Mucosa of rectum (tissue), 2 donors: ENCODE data around the gene CCDC154.
"Not testable (repeated sequence)": the region's sequence is repeated elsewhere in the genome, so short reads cannot be mapped to it uniquely, and the experiment has no call there.

Experiments
- H3K27ac ChIP-seq, 2 donors: one replicate each; pipeline ENCODE4 v1.7.0; 2013; ENCODE audit warnings: inconsistent platforms in 2 of 2, low read depth in 2 of 2, low read length in 2 of 2
- H3K27me3 ChIP-seq, 2 donors: one replicate each; pipeline ENCODE4 v1.7.0; 2013; ENCODE audit warnings: low read length in 2 of 2; ENCODE audit not compliant: control insufficient read depth in 2 of 2, insufficient read depth in 2 of 2
- H3K36me3 ChIP-seq, 2 donors: one replicate each; pipeline ENCODE4 v1.7.0; 2013; ENCODE audit warnings: low read length in 2 of 2; ENCODE audit not compliant: control insufficient read depth in 2 of 2, insufficient read depth in 2 of 2
- H3K4me1 ChIP-seq, 2 donors: one replicate each; pipeline ENCODE4 v1.7.0; 2013; ENCODE audit warnings: low read length in 2 of 2, mild to moderate bottlenecking in 1 of 2; ENCODE audit not compliant: control insufficient read depth in 2 of 2, insufficient read depth in 2 of 2
- H3K4me3 ChIP-seq, 2 donors: one replicate each; pipeline ENCODE4 v1.7.0; 2013; ENCODE audit warnings: low read length in 2 of 2
- H3K9ac ChIP-seq, 2 donors: one replicate each; pipeline ENCODE4 v1.7.0; 2013; ENCODE audit warnings: low read length in 2 of 2, low read depth in 1 of 2, mild to moderate bottlenecking in 1 of 2
- H3K9me3 ChIP-seq, 2 donors: one replicate each; pipeline ENCODE4 v1.7.0; 2013; ENCODE audit warnings: low read length in 2 of 2; ENCODE audit not compliant: control insufficient read depth in 2 of 2
- donor health status: healthy.
- donor health status: Normal muscosa, but diverticular disease.

CCDC154 gene

DNA sequence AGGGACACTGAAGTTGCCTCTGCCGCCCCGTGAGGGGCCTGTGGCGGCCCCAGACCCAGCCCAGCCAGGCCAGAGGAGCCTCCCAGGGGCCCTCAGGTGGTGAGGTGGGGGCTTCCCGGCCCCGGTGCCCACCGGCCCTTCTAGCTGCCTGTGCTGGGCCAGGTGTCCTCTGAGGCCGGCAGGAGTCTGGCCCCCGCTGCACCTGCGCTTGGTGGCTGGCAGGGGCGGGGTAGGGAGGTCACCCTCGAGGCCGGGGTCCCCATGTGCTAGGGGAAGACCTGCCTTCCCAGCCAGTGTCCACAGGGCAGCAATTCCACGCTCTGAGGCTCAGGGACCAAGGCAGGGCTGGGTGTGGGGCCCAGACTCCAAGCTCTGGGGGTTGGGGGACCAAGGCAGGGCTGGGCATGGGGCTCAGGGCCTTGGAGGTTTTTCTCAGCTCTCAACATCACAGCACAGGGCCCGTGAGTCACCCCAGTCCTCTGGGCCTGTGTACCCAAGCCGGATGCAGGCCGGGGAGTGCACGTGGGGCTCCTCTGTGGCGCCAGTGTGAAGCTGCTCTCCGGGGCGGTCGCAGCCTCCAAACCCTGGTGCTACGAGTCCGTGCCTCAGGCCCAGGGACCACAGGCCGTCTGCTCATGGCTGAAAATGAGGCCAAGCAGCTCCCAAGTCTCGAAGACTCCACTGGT lies 1.3 kb upstream of the CCDC154 start:
- Histone ChIP-seq H3K9me3 (no peaks in the 10 kb centered on the region), H3K4me1 (no peaks in the 10 kb centered on the region), H3K27me3 (no peaks in the 10 kb centered on the region), H3K9ac (no peak overlapping the region), H3K36me3 (peaks cover 12 to 14% of the 10 kb centered on the region in 2 donors), H3K4me3 (no peak overlapping the region), H3K27ac (no peak overlapping the region)

DNA sequence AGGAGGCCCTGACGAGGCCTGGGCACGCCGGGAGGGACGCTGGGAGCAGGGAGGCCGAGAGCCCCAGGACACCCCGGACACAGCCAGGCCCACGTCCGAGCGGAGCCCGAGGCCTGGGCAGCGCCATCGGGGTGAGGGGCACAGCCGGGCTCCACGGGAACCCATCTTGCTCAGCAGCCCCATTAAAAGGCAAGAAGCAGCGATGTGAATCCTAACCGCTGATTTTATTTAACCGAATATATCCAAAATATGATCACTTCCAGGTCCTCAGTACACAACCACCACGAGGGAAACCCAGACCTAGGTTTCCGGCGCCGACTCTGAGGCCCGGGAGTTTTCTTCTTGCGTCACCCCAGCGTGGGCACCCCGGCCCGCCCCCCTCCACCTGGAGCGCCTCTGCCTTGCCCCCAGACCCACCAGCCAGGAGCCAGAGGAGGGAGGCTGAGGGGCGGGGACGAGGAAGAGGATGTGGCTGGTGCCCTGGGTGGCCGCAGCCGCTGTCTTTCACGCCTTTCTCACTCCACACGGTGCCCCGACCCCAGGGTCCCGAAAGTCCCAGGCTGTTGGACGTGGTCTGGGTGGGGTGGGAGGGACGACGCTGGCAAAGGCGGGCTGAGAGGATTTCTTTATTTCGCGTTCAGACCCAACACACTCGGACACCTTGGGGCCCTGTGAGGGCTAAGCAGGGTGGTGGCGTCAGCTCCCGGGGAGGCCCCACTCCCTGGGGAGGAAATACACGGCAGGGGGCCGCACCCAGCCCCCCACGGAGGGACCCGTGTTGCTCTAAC lies 568 bp upstream of the CCDC154 start:
- no peak overlapping the region for H3K27ac ChIP-seq
- H3K9ac ChIP-seq: no peak overlapping the region
- no peaks in the 10 kb centered on the region for H3K9me3 ChIP-seq
- H3K4me1 ChIP-seq: no peaks in the 10 kb centered on the region
- no peak overlapping the region for H3K4me3 ChIP-seq
- peaks cover 10 to 14% of the 10 kb centered on the region in 2 donors for H3K36me3 ChIP-seq
- no peaks in the 10 kb centered on the region for H3K27me3 ChIP-seq

DNA sequence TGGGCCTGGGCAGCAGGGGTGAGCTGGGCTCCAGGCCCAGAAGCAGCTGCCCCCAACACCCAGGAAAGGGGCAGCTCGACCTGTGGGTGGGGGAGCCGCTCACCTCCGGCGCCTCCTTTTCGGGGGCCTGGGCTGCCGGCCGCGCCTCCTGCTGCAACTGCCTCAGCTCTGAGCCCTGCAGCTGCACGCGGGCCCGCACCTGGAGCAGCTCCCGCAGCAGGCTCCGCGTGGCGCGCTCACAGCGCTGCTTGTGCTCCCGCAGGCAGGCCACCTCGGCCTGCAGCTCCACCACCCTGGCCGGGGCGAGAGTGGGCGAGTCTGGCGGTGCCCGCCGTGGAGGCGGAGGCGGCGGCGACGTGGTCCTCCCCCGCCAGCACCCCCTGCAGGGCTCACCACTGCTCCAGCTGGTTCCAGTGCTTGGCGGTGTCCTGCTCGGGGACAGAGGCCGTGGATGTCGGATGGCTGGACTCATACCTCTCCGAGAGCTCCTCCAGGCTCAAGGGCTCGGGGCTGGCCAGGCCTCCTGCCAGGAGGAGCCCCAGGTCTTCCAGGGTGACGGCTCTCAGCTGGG lies 868 bp downstream of the CCDC154 start:
- Histone ChIP-seq H3K27me3 (no peaks in the 10 kb centered on the region), H3K4me1 (no peaks in the 10 kb centered on the region)

DNA sequence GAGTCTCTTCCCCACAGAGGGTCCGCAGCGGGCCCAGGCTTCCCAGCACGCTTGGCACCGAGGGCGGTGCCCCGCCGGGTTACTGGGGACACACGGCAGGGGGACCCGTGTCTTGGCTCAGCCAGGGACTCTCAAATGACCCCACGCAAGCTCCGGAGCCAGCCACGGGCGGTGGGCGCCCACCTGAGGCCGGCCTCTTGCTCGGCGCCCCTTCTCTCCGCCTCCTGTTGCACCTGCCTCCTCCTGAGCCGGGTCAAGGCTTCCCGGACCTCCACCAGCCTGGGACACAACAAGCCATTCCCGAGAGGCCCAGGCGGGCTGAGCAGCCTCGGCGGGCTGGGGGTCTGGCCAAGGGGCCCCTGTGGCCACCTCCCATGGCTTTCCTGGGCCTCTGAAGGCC lies 1.7 kb downstream of the CCDC154 start:
- Histone ChIP-seq H3K4me1 (no peaks in the 10 kb centered on the region), H3K9ac (no peak overlapping the region), H3K9me3 (no peaks in the 10 kb centered on the region), H3K36me3 (peaks cover under 1 to 4% of the 10 kb centered on the region in 2 donors), H3K27me3 (no peaks in the 10 kb centered on the region), H3K27ac (no peak overlapping the region), H3K4me3 (no peak overlapping the region)

More for the DNA sequence above, 868 bp downstream of the CCDC154 start:
- H3K9me3 ChIP-seq: no peaks in the 10 kb centered on the region
- peaks cover 9 to 10% of the 10 kb centered on the region in 2 donors for H3K36me3 ChIP-seq
- H3K4me3 ChIP-seq: no peak overlapping the region
- no peak overlapping the region for H3K27ac ChIP-seq
- no peak overlapping the region for H3K9ac ChIP-seq

DNA sequence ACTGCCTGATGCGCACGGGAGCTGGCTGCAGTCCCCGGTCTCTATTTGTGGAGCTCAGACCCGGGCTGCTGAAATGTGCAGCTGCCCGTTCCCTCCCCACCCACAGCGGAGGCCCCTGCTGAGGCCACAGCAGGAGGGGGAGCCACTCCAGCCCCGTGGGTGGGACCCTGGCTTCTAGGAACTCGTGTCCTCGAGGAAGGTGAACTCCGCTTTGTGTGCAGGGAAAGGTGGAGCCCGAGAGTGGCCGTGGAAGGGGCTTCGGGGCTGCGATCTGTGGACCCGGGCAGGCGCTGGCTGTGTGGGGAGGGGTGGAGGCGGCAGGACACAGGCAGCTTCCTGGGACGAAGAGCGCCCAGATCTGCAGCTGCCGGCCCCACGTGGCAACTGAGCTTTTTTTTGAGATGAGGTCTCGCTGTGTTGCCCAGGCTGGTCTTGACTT lies 2.9 kb downstream of the CCDC154 start:
- Histone ChIP-seq H3K9me3 (no peaks in the 10 kb centered on the region), H3K4me1 (no peaks in the 10 kb centered on the region), H3K27me3 (no peaks in the 10 kb centered on the region), H3K36me3 (peaks cover 0 to 3% of the 10 kb centered on the region in 2 donors), H3K4me3 (no peak overlapping the region), H3K9ac (no peak overlapping the region), H3K27ac (no peak overlapping the region)

DNA sequence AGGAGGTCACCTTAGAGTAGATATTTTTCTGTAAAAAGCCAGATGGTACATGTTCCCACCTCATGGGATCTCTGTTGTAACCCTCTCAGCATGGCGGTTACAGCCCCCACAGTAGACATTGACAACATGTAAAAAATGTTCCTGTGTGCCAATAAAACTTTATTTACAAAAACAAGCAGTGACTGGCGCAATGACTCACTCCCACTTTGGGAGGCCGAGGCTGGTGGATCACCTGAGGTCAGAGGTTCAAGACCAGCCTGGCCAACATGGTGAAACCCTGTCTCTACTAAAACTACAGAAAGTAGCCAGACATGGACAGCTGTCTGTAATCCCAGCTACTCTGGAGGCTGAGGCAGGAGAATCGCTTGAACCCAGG lies 4.7 kb downstream of the CCDC154 start:
- not testable (repeated sequence) for H3K27ac ChIP-seq, H3K36me3 ChIP-seq, H3K4me3 ChIP-seq, H3K9me3 ChIP-seq, H3K4me1 ChIP-seq, H3K9ac ChIP-seq, H3K27me3 ChIP-seq

DNA sequence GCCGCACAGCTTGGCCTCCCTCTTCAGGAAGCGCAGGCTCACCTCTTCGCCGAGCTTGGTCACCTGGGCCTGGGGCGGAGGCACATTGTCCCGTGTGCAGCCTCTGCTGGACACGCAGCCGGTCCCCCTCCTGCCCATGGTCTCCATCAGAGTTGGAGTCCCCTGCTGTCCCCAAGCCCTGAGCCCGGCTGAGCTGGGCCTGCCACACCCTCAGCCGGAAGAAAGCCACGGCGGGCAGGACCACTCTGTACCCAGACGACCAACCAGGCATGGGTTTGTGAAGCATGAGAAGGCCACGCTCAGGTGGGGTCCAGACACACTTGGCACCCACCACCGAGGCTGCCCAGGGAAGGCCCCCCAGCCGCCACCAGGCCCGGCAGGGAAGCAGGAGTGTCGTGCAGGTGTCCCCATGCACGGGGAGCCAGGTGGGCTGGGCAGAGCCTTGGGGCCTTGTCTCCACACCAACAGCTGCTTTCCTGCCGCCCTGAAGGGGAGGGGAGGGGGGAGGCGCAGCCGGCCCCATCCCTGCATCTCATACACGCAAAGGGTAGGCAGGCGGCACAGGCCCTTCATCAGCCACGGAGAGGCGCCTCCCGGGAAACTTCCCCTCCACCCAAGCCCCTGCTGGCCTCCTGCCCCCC lies 5.2 kb downstream of the CCDC154 start:
- Histone ChIP-seq H3K4me3 (no peak overlapping the region), H3K27me3 (no peaks in the 10 kb centered on the region), H3K4me1 (no peaks in the 10 kb centered on the region), H3K9me3 (no peaks in the 10 kb centered on the region), H3K27ac (no peak overlapping the region), H3K9ac (no peak overlapping the region), H3K36me3 (no peaks in the 10 kb centered on the region)

DNA sequence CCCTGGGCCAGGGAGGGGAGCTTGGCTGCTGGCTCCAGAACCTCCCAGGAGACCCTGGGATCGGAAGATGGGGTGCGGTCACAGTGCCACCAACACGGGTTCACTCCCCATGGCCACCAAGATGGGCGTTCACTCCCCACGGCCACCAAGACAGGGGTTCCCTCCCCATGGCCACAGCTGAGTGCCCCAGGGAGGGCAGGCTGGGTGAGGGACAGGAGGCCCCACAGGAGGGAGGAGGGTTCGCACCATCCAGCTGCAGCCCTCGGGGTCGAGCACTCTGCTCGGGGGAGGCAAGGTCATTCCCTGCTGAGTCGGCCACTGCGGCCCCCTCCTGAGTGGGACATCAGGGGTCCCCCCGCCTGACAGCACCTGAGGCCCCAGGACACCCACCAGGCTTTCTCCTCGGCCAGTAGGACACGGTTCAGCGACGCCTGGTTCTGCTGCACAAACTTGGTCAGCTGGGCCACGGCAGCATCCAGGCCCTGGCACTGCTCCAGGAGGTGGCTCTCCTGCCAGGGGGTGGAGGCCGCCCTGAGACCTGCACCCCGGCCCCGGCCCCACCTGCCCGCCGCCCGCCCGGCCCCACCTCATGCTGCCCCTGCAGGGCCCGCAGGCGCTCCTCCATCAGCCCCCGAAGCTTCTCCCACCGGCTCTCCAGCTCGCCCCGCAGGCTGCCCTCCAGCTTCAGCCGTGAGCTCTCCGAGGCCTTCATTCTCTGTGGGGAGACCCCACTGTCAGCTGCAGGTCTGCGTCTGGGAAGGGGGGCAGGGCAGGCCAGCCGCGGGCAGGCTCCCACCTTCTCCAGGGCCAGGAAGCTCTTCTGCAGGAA lies 5.9 kb downstream of the CCDC154 start:
- Histone ChIP-seq H3K36me3 (no peaks in the 10 kb centered on the region), H3K27me3 (no peaks in the 10 kb centered on the region), H3K27ac (no peak overlapping the region), H3K9me3 (no peaks in the 10 kb centered on the region), H3K9ac (no peak overlapping the region), H3K4me3 (no peak overlapping the region), H3K4me1 (no peaks in the 10 kb centered on the region)

DNA sequence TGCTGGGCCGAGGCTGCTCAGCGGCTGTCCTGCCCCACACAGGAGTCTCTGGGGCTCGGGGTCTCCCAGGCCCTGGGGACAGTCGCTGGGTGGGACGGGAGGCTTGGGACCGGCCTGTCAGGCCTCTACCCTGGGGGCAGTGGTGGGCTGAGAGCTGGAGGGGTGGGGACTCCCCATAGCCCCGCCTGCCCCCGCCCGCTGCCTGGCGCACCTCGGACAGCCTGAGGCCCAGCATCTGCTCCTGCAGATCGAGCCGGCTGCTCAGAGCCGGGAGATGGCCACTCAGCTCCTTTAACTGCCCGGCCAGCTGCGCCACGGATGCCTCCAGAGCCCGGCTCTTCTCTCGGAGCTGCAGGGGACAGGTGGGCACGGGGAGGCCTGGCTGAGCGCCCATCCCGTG lies 6.8 kb downstream of the CCDC154 start:
- no peak overlapping the region for H3K27ac ChIP-seq
- no peaks in the 10 kb centered on the region for H3K4me1 ChIP-seq
- no peaks in the 10 kb centered on the region for H3K27me3 ChIP-seq
- no peak overlapping the region for H3K4me3 ChIP-seq
- no peak overlapping the region for H3K9ac ChIP-seq
- H3K9me3 ChIP-seq: no peaks in the 10 kb centered on the region
- H3K36me3 ChIP-seq: no peaks in the 10 kb centered on the region
